GM12891 (cell line): ENCODE measurements around the gene PADI6.
A peak's percentile ranks its signal among the peaks of the same experiment; 100 is the strongest.

Experiments used
- DNase-seq: peaks from one replicate; pipeline ENCODE4 v3.0.0; 2011; ENCODE audit warnings: low spot score; ENCODE audit not compliant: insufficient read length
- FAIRE-seq: peaks from 2 replicates; lab custom pipeline; 2011; peaks lifted over from hg19 to GRCh38; lab: Jason Lieb, UNC
- PAX5 ChIP-seq: IDR thresholded peaks from 2 replicates; pipeline ENCODE4 v1.6.1; 2011; ENCODE audit warnings: low read length, moderate library complexity, mild to moderate bottlenecking; ENCODE audit not compliant: insufficient read depth, severe bottlenecking
- POLR2A ChIP-seq: IDR thresholded peaks from 2 replicates; pipeline ENCODE4 v1.6.1; 2011; ENCODE audit warnings: low read depth, low read length, control low read depth
- POLR2AphosphoS5 ChIP-seq: IDR thresholded peaks from 2 replicates; pipeline ENCODE4 v1.6.1; 2011; ENCODE audit warnings: low read depth, low read length, control low read depth
- POU2F2 ChIP-seq: IDR thresholded peaks from 2 replicates; pipeline ENCODE4 v1.6.1; 2011; ENCODE audit warnings: low read depth, mild to moderate bottlenecking, control low read depth, low read length, moderate library complexity
- SPI1 ChIP-seq: IDR thresholded peaks from 2 replicates; pipeline ENCODE4 v1.6.1; 2011; ENCODE audit warnings: low read depth, low read length, control low read depth
- TAF1 ChIP-seq: IDR thresholded peaks from 2 replicates; pipeline ENCODE4 v1.6.1; 2011; ENCODE audit warnings: low read depth, low read length, control low read depth

Gene PADI6

DNA sequence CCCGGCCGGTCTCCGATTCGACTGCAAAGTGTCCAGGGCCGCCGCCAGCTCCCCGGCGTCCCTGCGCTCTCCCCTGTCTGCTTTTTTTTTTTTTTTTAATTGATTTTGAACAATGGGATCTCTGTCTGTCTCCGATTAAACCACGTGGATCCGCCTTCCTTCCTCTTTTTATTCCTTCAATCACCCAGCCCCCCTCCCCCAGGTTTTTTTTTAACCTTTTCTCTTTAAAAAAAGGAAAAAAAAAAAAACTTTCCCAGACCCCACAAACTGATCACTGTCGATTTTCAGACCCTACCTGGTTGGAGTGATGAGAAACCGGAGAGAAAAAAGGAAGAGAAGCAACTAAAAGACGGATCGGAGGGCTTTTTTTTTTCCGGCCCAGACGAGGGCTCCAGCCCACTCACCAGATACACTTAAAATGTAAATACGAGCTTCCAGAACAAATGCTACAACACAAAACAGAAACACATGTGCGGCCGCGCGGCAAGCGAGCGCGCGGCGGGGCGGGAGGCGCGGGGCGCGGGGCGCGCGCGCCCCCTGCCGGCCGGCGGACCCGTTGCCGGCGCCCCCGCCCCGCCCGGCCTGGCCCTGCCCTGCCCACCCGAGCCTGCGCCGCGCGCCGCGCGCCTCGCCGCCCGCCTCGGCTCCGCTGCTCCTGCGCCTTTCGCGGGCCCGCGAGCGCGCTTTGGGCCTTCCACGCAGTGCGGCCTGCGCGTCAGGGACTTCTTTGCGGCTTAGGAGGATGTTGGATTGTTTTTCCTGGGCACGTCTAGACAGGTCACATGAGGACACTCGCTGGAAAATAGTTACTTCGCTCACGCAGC is 67.5 kb downstream of the PADI6 start, which contains the start of gene RCC2:
Gene RCC2, minus strand, starts transcription at position 428 of the 824 bp plus-strand sequence. CDS start 1,163 bp downstream, outside the sequence.
- peak; percentile 69; the same call in 1 of the 2 replicates for TF ChIP-seq POLR2A
- TF ChIP-seq POU2F2, result no peak; the same call in 1 of the 2 replicates
- no peak for TF ChIP-seq PAX5
- peak; percentile 81 for TF ChIP-seq TAF1
- TF ChIP-seq POLR2AphosphoS5, result peak; percentile 62; the same call in 1 of the 2 replicates
- FAIRE-seq, result peak; percentile 78
- peak; percentile 81 for DNase-seq

- no peak for TF ChIP-seq PAX5
- TF ChIP-seq POU2F2, result no peak
- no peak for TF ChIP-seq TAF1
- no peak for TF ChIP-seq POLR2A
- no peak for TF ChIP-seq SPI1
- TF ChIP-seq POLR2AphosphoS5, result no peak
- no peak for FAIRE-seq
- no peak for DNase-seq
Measured at GRCh38 chr1:17440074-17440826, 68.3 kb downstream of the PADI6 start.

GRCh38 chr1:17440827-17441168 is 68.8 kb downstream of the PADI6 start:
- DNase-seq (no peak), FAIRE-seq (no peak)

DNA sequence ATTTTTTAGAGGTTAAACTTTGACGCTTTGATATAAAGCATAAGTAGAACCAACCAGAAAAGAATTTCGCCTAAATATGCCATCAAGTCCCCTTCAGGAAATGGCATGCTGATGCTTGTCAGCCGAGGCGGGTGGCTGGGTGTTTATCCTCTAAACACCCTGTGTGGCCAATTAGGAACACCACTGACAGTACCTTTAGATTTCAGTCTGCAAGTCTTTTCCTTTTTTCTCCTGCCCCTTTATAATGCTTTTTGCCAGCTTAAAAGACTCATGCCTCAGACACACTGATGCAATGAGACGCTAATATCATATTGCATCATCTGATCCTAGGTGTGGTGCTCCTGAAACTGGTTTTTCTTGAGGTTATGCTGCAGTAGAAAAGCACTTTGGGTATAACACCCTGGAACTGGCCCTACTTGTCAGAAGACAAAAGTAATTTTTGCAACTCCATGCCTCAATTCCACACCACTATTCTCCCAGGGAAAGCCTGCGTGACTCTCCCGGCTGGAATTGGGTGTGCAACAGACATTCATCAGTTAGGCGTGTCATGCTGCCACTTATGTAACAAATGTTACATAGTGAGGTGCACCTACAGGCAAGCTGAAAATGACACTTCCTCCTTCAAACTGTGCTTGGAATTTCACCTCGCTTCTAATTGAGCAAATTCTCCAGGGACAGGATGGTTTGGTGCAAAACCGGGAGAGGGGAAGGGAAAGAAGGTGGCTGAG is 69.4 kb downstream of the PADI6 start:
- DNase-seq (no peak), FAIRE-seq (no peak)
- TF ChIP-seq POLR2AphosphoS5 (no peak), PAX5 (no peak), POU2F2 (no peak), TAF1 (no peak), POLR2A (no peak), SPI1 (peak; percentile 35; the same call in 1 of the 2 replicates)

More at GRCh38 chr1:17440827-17441168, 68.8 kb downstream of the PADI6 start:
- no peak for TF ChIP-seq POLR2A
- TF ChIP-seq TAF1, result no peak
- no peak for TF ChIP-seq PAX5
- TF ChIP-seq SPI1, result no peak
- TF ChIP-seq POLR2AphosphoS5, result no peak
- no peak for TF ChIP-seq POU2F2

DNA sequence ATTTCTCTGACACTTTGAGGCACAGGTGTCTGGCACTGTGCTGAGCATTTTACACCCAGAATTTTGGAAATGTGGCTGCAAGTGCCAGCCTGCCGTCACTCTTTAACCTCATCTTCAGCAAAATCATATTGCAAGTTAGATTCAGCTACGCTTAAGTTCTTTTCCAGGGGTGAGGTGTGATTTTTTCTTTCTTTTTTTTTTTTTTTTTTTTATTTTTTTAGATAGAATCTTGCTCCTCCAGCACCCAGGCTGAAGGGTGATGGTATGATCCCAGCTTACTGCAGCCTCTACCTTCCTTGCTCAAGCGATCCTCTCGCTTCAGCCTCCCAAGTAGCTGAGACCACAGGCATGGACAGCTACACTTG is 70.0 kb downstream of the PADI6 start:
- no peak for TF ChIP-seq PAX5
- TF ChIP-seq SPI1, result no peak
- no peak for TF ChIP-seq POLR2A
- no peak for TF ChIP-seq POU2F2
- TF ChIP-seq TAF1, result no peak
- TF ChIP-seq POLR2AphosphoS5, result no peak
- DNase-seq (no peak), FAIRE-seq (no peak)

DNA sequence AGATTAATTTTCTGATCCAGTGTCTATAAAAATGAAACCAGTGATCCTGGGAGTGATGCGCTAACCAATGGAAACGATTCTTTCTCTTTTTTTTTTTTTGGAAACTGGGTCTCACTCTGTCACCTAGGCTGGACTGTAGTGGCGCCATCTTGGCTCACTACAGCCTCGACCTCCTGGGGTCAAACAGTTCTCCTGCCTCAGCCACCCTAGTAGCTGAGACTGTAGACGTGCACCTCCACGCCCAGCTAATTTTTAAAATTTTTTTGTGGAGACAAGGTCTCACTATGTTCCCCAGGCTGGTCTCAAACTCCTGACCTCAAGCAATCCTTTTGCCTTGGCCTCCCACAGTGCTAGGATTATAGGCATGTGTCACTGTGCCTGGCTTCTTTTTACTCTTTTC is 70.8 kb downstream of the PADI6 start:
- no peak for FAIRE-seq
- DNase-seq, result no peak
- no peak for TF ChIP-seq PAX5
- TF ChIP-seq POU2F2, result no peak
- no peak for TF ChIP-seq SPI1
- TF ChIP-seq TAF1, result no peak
- TF ChIP-seq POLR2A, result no peak
- TF ChIP-seq POLR2AphosphoS5, result no peak

DNA sequence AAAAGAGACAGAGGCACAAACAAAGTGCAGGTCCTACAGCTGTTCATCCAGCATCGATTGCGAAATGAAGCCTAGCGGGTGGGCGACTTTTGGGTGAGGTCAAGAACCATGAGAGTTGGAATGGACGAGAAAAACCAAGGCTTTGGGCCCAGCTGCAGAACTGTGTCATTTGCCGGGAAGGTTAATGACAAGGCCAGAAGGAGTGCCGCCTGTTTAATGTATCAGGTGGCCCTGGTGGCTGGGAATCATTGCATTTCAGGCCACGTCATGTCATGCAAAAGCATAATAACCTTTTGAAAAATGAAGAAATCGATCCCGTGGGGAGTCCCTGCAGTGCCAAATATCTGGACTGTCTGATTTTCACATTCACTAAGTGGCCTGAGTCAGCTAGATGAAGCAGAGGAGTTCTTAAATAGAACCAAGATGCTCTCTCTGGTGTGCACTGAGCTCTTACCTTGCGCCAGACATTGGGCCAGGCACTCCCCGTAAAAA is 75.6 kb downstream of the PADI6 start:
- DNase-seq (no peak), FAIRE-seq (no peak)
- TF ChIP-seq POLR2AphosphoS5 (no peak), POLR2A (no peak), SPI1 (no peak), POU2F2 (no peak), PAX5 (no peak), TAF1 (no peak)
